ENCODE measurements around the gene MMP11. TPM values are rescaled to one million over a fixed set of nuclear protein-coding genes. Genes with fewer than 3 reads are reported as not detected.

Gene MMP11
- total RNA-seq, 1 experiment from 2014 or later = 7.4 TPM

- intact Hi-C loops (cut with micrococcal nuclease) = no loop called here
- Histone ChIP-seq H3K27me3 (ENCODE audit: insufficient read depth, low read length) (no peaks in the 10 kb centered on the region), H3K4me1 (ENCODE audit: control insufficient read depth in 1 of 2, insufficient read depth in 2 of 2, low read length in 2 of 2) (no peaks in the 10 kb centered on the region), H3K79me2 (ENCODE audit: insufficient read depth, low read length) (no peaks in the 10 kb centered on the region; the same call in 1 of the 2 replicates), H4K20me1 (ENCODE audit: insufficient read depth) (no peaks in the 10 kb centered on the region), H3K4me2 (ENCODE audit: low read length) (no peak overlapping the region), H3K9me2 (ENCODE audit: insufficient read depth) (no peaks in the 10 kb centered on the region), H3K27ac (ENCODE audit: low read depth, low read length) (no peak overlapping the region), H2AFZ (ENCODE audit: low read depth, low read length, poor library complexity, severe bottlenecking) (no peak overlapping the region), H3K36me3 (ENCODE audit: control insufficient read depth in 1 of 2, insufficient read depth in 2 of 2, low read length in 2 of 2) (peaks cover 17 to 37% of the 10 kb centered on the region in 2 experiments; a peak in 3 of 4 replicates), H3K9ac (ENCODE audit: low read length) (no peak overlapping the region), H3K9me3 (ENCODE audit: control insufficient read depth in 1 of 2, insufficient read depth in 1 of 2, low read depth in 1 of 2, low read length in 2 of 2) (no peaks in the 10 kb centered on the region), H3K4me3 (replicated peaks in 1 of 2; ENCODE audit: low read depth in 1 of 2, low read length in 2 of 2) (no peak overlapping the region)
- no peak for DNase-seq (ENCODE audit: low read depth, low spot score)
- RAD21 ChIA-PET (ENCODE audit: low non-redundant PET in 1 of 2, low total read pairs in 2 of 2, uncharacterized antibody in 2 of 2, unreplicated experiment in 2 of 2) = no interaction called here
- POLR2A ChIA-PET = no interaction called here
- no peak for ATAC-seq
- CTCF ChIA-PET = no interaction called here
- BruUV-seq (replicated peaks) = no TSS peak
- no peak for TF ChIP-seq JUND (IDR thresholded peaks at IDR 0.05)
- no peak for TF ChIP-seq FOSL1 (IDR thresholded peaks at IDR 0.05; ENCODE audit: low read depth)
These were observed 54.8 kb downstream of the MMP11 start for GRCh38 chr22:23827351-23827995.

DNA sequence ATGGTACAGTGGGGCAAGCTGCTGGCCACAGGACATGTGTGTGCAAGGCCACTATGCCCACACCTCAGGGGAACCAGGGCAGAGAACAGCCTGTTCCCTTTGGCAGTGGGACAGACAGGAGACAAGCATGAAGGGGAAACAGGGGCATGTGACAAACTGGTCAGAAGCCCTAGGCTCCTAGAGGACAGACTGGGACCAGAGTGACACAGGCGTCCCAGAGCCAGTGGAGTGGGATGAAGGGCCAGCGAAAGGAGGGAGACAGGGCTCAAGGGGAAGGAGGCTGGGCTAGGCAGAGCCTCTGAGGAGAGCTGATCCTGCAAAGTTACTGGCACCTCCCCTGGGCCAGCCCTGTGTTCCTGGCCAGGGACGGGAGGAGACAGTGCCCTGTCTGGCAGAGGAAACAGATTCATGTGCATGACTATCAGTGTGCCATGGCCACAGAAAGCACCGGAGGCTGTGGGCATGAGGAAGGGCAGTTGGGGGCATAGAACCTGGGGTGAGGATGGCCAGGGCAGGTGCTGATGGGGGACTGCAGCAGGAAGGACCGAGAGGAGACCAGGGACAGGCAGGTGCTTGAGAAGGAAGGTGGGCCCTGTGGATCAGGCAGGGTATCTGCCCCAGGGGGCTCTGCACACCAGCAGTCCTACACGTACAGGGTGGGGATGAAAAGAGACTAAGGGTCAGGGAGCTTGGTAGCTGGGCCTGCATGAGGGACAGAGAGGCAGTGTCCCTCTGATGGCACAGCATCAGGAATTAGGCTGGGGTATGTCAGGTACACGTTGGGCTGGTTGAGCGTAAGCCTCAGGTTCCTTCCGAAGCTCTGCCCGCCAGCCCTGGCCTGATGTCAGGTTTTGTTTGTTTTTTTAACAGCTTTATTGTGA lies 56.4 kb downstream of the MMP11 start:
- Histone ChIP-seq H3K4me2 (ENCODE audit: low read length) (no peak overlapping the region), H3K9me3 (ENCODE audit: control insufficient read depth in 1 of 2, insufficient read depth in 1 of 2, low read depth in 1 of 2, low read length in 2 of 2) (no peaks in the 10 kb centered on the region), H4K20me1 (ENCODE audit: insufficient read depth) (no peaks in the 10 kb centered on the region), H3K4me1 (ENCODE audit: control insufficient read depth in 1 of 2, insufficient read depth in 2 of 2, low read length in 2 of 2) (no peaks in the 10 kb centered on the region), H3K79me2 (ENCODE audit: insufficient read depth, low read length) (no peaks in the 10 kb centered on the region; the same call in 1 of the 2 replicates), H3K27ac (ENCODE audit: low read depth, low read length) (no peak overlapping the region), H3K36me3 (ENCODE audit: control insufficient read depth in 1 of 2, insufficient read depth in 2 of 2, low read length in 2 of 2) (peaks cover 17 to 37% of the 10 kb centered on the region in 2 experiments; a peak in 3 of 4 replicates), H3K4me3 (replicated peaks in 1 of 2; ENCODE audit: low read depth in 1 of 2, low read length in 2 of 2) (no peak overlapping the region), H3K9ac (ENCODE audit: low read length) (no peak overlapping the region), H3K9me2 (ENCODE audit: insufficient read depth) (no peaks in the 10 kb centered on the region), H2AFZ (ENCODE audit: low read depth, low read length, poor library complexity, severe bottlenecking) (no peak overlapping the region), H3K27me3 (ENCODE audit: insufficient read depth, low read length) (no peaks in the 10 kb centered on the region)
- ChIA-PET POLR2A (no interaction called here), CTCF (no interaction called here), RAD21 (ENCODE audit: low non-redundant PET in 1 of 2, low total read pairs in 2 of 2, uncharacterized antibody in 2 of 2, unreplicated experiment in 2 of 2) (no interaction called here)
- no TSS peak for BruUV-seq (replicated peaks)
- no peak for ATAC-seq
- intact Hi-C loops (cut with micrococcal nuclease) = no loop called here
- DNase-seq (ENCODE audit: low read depth, low spot score) = no peak
- TF ChIP-seq FOSL1 (IDR thresholded peaks at IDR 0.05; ENCODE audit: low read depth) = no peak
- TF ChIP-seq, protein P1, sequence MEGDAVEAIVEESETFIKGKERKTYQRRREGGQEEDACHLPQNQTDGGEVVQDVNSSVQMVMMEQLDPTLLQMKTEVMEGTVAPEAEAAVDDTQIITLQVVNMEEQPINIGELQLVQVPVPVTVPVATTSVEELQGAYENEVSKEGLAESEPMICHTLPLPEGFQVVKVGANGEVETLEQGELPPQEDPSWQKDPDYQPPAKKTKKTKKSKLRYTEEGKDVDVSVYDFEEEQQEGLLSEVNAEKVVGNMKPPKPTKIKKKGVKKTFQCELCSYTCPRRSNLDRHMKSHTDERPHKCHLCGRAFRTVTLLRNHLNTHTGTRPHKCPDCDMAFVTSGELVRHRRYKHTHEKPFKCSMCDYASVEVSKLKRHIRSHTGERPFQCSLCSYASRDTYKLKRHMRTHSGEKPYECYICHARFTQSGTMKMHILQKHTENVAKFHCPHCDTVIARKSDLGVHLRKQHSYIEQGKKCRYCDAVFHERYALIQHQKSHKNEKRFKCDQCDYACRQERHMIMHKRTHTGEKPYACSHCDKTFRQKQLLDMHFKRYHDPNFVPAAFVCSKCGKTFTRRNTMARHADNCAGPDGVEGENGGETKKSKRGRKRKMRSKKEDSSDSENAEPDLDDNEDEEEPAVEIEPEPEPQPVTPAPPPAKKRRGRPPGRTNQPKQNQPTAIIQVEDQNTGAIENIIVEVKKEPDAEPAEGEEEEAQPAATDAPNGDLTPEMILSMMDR (IDR thresholded peaks at IDR 0.05 in 2 of 3, conservative IDR thresholded peaks at IDR 0.05 in 1 of 3; ENCODE audit: borderline replicate concordance in 1 of 3, insufficient read depth in 1 of 3, low read depth in 2 of 3, low read length in 2 of 3) = no peak
- TF ChIP-seq SRF (IDR thresholded peaks at IDR 0.05; ENCODE audit: low read depth) = no peak
- no peak for TF ChIP-seq EZH2 (IDR thresholded peaks at IDR 0.05)
- no peak for TF ChIP-seq POLR2AphosphoS5 (IDR thresholded peaks at IDR 0.05; ENCODE audit: low read depth, low read length)
- no peak for TF ChIP-seq CBX3 (IDR thresholded peaks at IDR 0.05; ENCODE audit: low read depth)
- no peak for TF ChIP-seq REST (IDR thresholded peaks at IDR 0.05; ENCODE audit: low read depth)
- TF ChIP-seq EZH2phosphoT487 (IDR thresholded peaks at IDR 0.05; ENCODE audit: borderline replicate concordance) = no peak
- TF ChIP-seq ATF3 (IDR thresholded peaks at IDR 0.05) = no peak

Data from HCT116 (cell line).